PFSK-1 (cell line): Measurements from ENCODE around the gene SERPINI2.

ENCODE experiments used
- FOXP2 ChIP-seq: optimal IDR thresholded peaks from 2 replicates; pipeline ENCODE3; 2011; ENCODE audit warnings: borderline replicate concordance, control low read depth, inconsistent platforms; ENCODE audit not compliant: insufficient read depth; ENCODE audit errors: extremely low read length, extremely low read depth
- POLR2AphosphoS5 ChIP-seq: IDR thresholded peaks from 2 replicates; pipeline ENCODE4 v1.6.1; 2012; ENCODE audit warnings: low read depth, mild to moderate bottlenecking, control low read depth, low read length, moderate library complexity
- SIN3A ChIP-seq: IDR thresholded peaks from 2 replicates; pipeline ENCODE4 v1.6.1; 2012; ENCODE audit warnings: mild to moderate bottlenecking, low read length, moderate library complexity, borderline replicate concordance; ENCODE audit not compliant: insufficient read depth
- TAF1 ChIP-seq: IDR thresholded peaks from 2 replicates; pipeline ENCODE4 v1.6.1; 2012; ENCODE audit warnings: low read length, control low read depth, borderline replicate concordance; ENCODE audit not compliant: insufficient read depth
- TF ChIP-seq, protein P1 (sequence below), 2 experiments: IDR thresholded peaks; 2 replicates each; pipeline versions ENCODE4 v1.6.1 to v1.8.0; 2011 to 2012; ENCODE audit warnings: low read depth in 2 of 2, low read length in 2 of 2, control low read depth in 1 of 2, inconsistent platforms in 1 of 2, mild to moderate bottlenecking in 1 of 2, moderate library complexity in 1 of 2; ENCODE audit not compliant: insufficient read depth in 1 of 2

Gene SERPINI2

DNA sequence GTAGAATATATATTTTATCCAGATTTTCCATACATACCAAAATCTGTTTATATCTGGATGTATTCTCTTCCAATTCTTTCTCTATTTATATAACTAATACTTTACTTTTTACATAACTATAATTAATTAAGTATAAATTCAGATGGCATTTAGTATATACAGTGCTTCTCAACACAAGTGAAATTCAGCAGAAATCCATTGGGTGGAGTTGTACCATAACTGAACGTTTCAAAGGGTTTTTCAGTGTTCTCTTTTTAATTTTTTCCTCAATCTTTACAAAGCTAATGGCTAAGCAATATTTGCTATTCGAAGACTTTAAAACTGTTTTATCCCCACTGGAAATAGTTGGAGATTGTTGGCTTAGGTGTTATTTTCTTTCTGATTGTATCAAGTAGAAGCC is 79.8 kb downstream of the SERPINI2 start:
- no peak for TF ChIP-seq SIN3A
- no peak for TF ChIP-seq TAF1
- no peak for TF ChIP-seq POLR2AphosphoS5
- TF ChIP-seq, protein P1, sequence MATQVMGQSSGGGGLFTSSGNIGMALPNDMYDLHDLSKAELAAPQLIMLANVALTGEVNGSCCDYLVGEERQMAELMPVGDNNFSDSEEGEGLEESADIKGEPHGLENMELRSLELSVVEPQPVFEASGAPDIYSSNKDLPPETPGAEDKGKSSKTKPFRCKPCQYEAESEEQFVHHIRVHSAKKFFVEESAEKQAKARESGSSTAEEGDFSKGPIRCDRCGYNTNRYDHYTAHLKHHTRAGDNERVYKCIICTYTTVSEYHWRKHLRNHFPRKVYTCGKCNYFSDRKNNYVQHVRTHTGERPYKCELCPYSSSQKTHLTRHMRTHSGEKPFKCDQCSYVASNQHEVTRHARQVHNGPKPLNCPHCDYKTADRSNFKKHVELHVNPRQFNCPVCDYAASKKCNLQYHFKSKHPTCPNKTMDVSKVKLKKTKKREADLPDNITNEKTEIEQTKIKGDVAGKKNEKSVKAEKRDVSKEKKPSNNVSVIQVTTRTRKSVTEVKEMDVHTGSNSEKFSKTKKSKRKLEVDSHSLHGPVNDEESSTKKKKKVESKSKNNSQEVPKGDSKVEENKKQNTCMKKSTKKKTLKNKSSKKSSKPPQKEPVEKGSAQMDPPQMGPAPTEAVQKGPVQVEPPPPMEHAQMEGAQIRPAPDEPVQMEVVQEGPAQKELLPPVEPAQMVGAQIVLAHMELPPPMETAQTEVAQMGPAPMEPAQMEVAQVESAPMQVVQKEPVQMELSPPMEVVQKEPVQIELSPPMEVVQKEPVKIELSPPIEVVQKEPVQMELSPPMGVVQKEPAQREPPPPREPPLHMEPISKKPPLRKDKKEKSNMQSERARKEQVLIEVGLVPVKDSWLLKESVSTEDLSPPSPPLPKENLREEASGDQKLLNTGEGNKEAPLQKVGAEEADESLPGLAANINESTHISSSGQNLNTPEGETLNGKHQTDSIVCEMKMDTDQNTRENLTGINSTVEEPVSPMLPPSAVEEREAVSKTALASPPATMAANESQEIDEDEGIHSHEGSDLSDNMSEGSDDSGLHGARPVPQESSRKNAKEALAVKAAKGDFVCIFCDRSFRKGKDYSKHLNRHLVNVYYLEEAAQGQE (IDR thresholded peaks at IDR 0.05; ENCODE audit: insufficient read depth in 1 of 2, low read depth in 2 of 2, low read length in 2 of 2): no peak
- no peak for TF ChIP-seq FOXP2
